OCI-LY7 (cell line): Measurements from ENCODE around the gene RAPGEF4. TPM values are rescaled to one million over a fixed set of nuclear protein-coding genes. Genes with fewer than 3 reads are reported as not detected.

Source experiments
- BruUV-seq: library from RNA; stranded (reverse); fragments of 400-500 nt; replicated peaks from 2 replicates; lab custom pipeline; 2021; lab: Mats Ljungman, UMichigan
- CTCF ChIA-PET: fragments of 300-600 bp; sonication (Branson Sonifier 250); formaldehyde crosslinking; loops from one replicate; lab custom pipeline; 2022; ENCODE audit warnings: antibody characterized with exemption; ENCODE audit not compliant: unreplicated experiment; lab: Charles Lee
- POLR2A ChIA-PET: fragments of 300-600 bp; sonication (Branson Sonifier 250); formaldehyde crosslinking; loops from one replicate; lab custom pipeline; 2022; ENCODE audit warnings: antibody characterized with exemption; lab: Charles Lee
- DNase-seq: peaks from one replicate; pipeline ENCODE4 v3.0.0-alpha.2; 2015; ENCODE audit warnings: low spot score
- H2AFZ ChIP-seq: fragments of 200-600 bp; sonication (generic), shearing (Covaris generic); 2 replicates; pipeline ENCODE4 v1.6.1; 2014; ENCODE audit warnings: mild to moderate bottlenecking, antibody characterized with exemption, low read length, moderate library complexity
- H3K27ac ChIP-seq: fragments of 200-600 bp; sonication (generic); 2 replicates; pipeline ENCODE4 v1.5.1; 2014; ENCODE audit warnings: mixed run types, low read depth, mild to moderate bottlenecking, moderate library complexity, low read length, inconsistent platforms; ENCODE audit not compliant: poor library complexity, severe bottlenecking
- H3K36me3 ChIP-seq: fragments of 200-600 bp; sonication (generic); 2 replicates; pipeline ENCODE4 v1.6.1; 2014; ENCODE audit warnings: mild to moderate bottlenecking, antibody characterized with exemption, low read length, moderate library complexity, mixed read lengths; ENCODE audit not compliant: insufficient read depth
- H3K4me1 ChIP-seq: fragments of 200-600 bp; sonication (generic); 2 replicates; pipeline ENCODE4 v1.5.1; 2014; ENCODE audit warnings: mild to moderate bottlenecking, low read length; ENCODE audit not compliant: insufficient read depth, poor library complexity, severe bottlenecking
- H3K4me2 ChIP-seq: fragments of 200-600 bp; sonication (generic); 2 replicates; pipeline ENCODE4 v1.6.1; 2014; ENCODE audit warnings: mild to moderate bottlenecking, low read length
- H3K4me3 ChIP-seq: fragments of 200-600 bp; sonication (generic); 2 replicates; pipeline ENCODE4 v1.5.1; 2014; ENCODE audit warnings: mild to moderate bottlenecking, low read depth, low read length; ENCODE audit not compliant: poor library complexity, severe bottlenecking
- H3K79me2 ChIP-seq: fragments of 200-600 bp; sonication (generic); 2 replicates; pipeline ENCODE4 v1.6.1; 2016; ENCODE audit warnings: low read depth, mild to moderate bottlenecking, low read length, moderate library complexity, mixed read lengths; ENCODE audit not compliant: insufficient read depth
- H3K9me2 ChIP-seq: fragments of 200-600 bp; sonication (generic); 2 replicates; pipeline ENCODE4 v1.6.1; 2016; ENCODE audit warnings: mild to moderate bottlenecking, low read length, mixed read lengths; ENCODE audit not compliant: insufficient read depth
- H3K9me3 ChIP-seq: fragments of 200-600 bp; sonication (generic); 2 replicates; pipeline ENCODE4 v1.6.1; 2014; ENCODE audit warnings: mild to moderate bottlenecking, mixed run types, low read length, mixed read lengths
- H4K20me1 ChIP-seq: fragments of 200-600 bp; sonication (generic); 2 replicates; pipeline ENCODE4 v1.6.1; 2014; ENCODE audit warnings: mild to moderate bottlenecking, antibody characterized with exemption, low read length, moderate library complexity, mixed read lengths; ENCODE audit not compliant: insufficient read depth
- EZH2phosphoT487 ChIP-seq: fragments of 200-600 bp; sonication (generic); IDR thresholded peaks from 2 replicates; pipeline ENCODE4 v1.6.1; 2018; ENCODE audit warnings: low read depth, borderline replicate concordance, mild to moderate bottlenecking, mixed run types, antibody characterized with exemption, low read length, moderate library complexity, mixed read lengths
- intact Hi-C: fragments of 100-400 bp; cut with micrococcal nuclease; formaldehyde crosslinking; loops from one replicate; pipeline ENCODE4 v1.10.0; 2022; ENCODE audit not compliant: unreplicated experiment
- total RNA-seq, 2 experiments: library from RNA; depleted of rRNA in 1 of 2; stranded (reverse); fragments of >200 nt in 1 of 2; shearing (Covaris generic) in 1 of 2; gene quantifications; 2 replicates each; pipeline ENCODE4 v1.2.3, GENCODE V29; 2014 to 2022
- TF ChIP-seq, protein P1 (sequence below): fragments of 200-600 bp; sonication (generic); conservative IDR thresholded peaks from 2 replicates; pipeline ENCODE4 v1.5.1; 2014; ENCODE audit warnings: mild to moderate bottlenecking, antibody characterized with exemption, low read length, moderate library complexity, mixed read lengths

RAPGEF4 gene
- total RNA-seq, 2 experiments from 2014 or later = 0.22 to 0.55 TPM

DNA sequence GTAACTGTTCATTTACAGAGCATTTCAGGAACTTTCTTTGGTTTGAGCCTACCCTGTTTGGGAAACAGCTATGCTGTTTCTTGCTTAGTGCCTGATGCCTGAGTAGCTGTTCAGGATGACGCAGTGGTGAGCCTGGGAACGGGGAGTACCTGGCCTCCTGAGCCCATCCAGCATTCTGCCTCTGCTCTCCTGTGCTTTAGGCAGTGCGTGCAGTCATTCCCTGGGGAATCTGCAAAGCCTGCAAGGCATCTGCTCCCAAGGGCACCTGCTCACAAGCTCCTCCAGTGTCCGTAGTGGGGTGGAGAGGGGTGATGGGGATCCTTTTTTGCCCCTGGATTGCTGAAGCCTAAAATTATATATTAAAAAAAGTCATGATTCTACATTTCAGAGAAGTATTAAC lies 68.8 kb downstream of the RAPGEF4 start:
- POLR2A ChIA-PET = no interaction called here
- TF ChIP-seq, protein P1, sequence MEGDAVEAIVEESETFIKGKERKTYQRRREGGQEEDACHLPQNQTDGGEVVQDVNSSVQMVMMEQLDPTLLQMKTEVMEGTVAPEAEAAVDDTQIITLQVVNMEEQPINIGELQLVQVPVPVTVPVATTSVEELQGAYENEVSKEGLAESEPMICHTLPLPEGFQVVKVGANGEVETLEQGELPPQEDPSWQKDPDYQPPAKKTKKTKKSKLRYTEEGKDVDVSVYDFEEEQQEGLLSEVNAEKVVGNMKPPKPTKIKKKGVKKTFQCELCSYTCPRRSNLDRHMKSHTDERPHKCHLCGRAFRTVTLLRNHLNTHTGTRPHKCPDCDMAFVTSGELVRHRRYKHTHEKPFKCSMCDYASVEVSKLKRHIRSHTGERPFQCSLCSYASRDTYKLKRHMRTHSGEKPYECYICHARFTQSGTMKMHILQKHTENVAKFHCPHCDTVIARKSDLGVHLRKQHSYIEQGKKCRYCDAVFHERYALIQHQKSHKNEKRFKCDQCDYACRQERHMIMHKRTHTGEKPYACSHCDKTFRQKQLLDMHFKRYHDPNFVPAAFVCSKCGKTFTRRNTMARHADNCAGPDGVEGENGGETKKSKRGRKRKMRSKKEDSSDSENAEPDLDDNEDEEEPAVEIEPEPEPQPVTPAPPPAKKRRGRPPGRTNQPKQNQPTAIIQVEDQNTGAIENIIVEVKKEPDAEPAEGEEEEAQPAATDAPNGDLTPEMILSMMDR = no peak
- TF ChIP-seq EZH2phosphoT487 = no peak
- Histone ChIP-seq H3K4me1 (no peaks in the 10 kb centered on the region), H3K79me2 (no peaks in the 10 kb centered on the region), H3K27ac (no peak overlapping the region), H3K9me3 (no peaks in the 10 kb centered on the region), H3K4me2 (no peak overlapping the region), H3K9me2 (no peaks in the 10 kb centered on the region), H3K36me3 (no peaks in the 10 kb centered on the region), H2AFZ (no peak overlapping the region), H4K20me1 (no peaks in the 10 kb centered on the region), H3K4me3 (no peak overlapping the region)
- intact Hi-C loops = no loop called here
- no TSS peak for BruUV-seq
- no peak for DNase-seq
- CTCF ChIA-PET = no interaction called here

DNA sequence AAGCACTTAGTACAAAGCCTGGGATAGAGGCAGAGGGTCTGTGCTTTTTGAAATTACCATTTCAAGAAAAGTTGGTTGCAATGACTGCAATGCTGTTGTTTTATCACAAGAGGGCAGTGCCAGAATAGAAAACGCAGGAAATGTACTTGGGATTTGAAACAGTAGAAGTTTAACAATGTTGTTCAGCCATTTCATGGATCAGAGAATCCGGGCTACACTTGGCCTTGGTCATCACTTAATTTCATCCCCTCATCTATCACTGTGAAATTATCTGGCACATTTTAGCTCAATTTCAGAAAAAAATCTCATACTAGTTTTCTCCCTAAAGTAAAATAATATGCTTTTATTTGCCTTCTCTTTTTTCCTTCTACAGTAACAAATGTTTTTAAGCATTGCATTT lies 70.8 kb downstream of the RAPGEF4 start:
- H3K36me3 ChIP-seq = no peaks in the 10 kb centered on the region
- H3K4me3 ChIP-seq = no peak overlapping the region
- no peak overlapping the region for H3K27ac ChIP-seq
- BruUV-seq = no TSS peak
- ChIA-PET POLR2A (no interaction called here), CTCF (no interaction called here)
- H3K4me1 ChIP-seq = no peaks in the 10 kb centered on the region
- peak; percentile 44 for DNase-seq
- no peaks in the 10 kb centered on the region for H4K20me1 ChIP-seq
- TF ChIP-seq, protein P1 = peak; percentile 90
- no peak for TF ChIP-seq EZH2phosphoT487
- no peaks in the 10 kb centered on the region for H3K79me2 ChIP-seq
- intact Hi-C loops = loop anchor here (1.0 kb wide), 1 partner anchor 126 kb away; no protein-coding TSS in a partner anchor
- H3K9me3 ChIP-seq = no peaks in the 10 kb centered on the region
- no peak overlapping the region for H2AFZ ChIP-seq
- no peak overlapping the region for H3K4me2 ChIP-seq
- H3K9me2 ChIP-seq = no peaks in the 10 kb centered on the region

DNA sequence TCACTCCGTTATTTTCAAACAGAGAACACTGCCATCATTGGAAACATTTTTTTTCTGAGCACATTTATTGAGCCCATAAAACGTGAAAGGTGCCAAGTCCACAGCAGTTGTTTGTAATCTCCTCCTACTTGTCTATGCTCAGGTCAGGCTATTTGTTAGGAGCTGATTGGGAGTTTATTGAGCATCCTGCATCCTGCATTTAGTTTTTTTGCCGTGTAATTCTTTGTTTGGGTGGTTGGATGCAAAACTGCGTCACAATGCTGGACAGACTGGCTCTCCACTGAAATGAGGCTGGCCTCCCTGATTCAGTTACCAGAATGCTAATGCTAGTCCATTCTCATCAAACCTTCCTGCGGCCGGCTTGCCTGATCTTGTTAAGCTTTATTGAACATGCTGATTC lies 71.4 kb downstream of the RAPGEF4 start:
- CTCF ChIA-PET = no interaction called here
- Histone ChIP-seq H3K27ac (no peak overlapping the region), H3K4me1 (no peaks in the 10 kb centered on the region), H3K79me2 (no peaks in the 10 kb centered on the region), H4K20me1 (no peaks in the 10 kb centered on the region), H3K9me3 (no peaks in the 10 kb centered on the region), H3K4me3 (no peak overlapping the region), H3K36me3 (no peaks in the 10 kb centered on the region), H3K9me2 (no peaks in the 10 kb centered on the region), H2AFZ (no peak overlapping the region), H3K4me2 (no peak overlapping the region)
- TF ChIP-seq EZH2phosphoT487 = no peak
- TF ChIP-seq, protein P1 = no peak
- DNase-seq = no peak
- intact Hi-C loops = loop anchor here (1.0 kb wide), 1 partner anchor 125 kb away; no protein-coding TSS in a partner anchor
- POLR2A ChIA-PET = no interaction called here
- no TSS peak for BruUV-seq
